ENCODE data around the gene AQP6. TPM values are rescaled to one million over a fixed set of nuclear protein-coding genes. Genes with fewer than 3 reads are reported as not detected.
A peak's percentile ranks its signal among the peaks of the same experiment; 100 is the strongest.

Gene AQP6
- total RNA-seq, 4 donors from 2014 or later, result 0.10 to 0.20 TPM; not detected in 2

- 5% methylated on average over 47 of the region's 47 CpGs for WGBS, 2 donors
- H3K4me3 ChIP-seq (ENCODE audit: low read depth, poor library complexity, severe bottlenecking), result peak within 1 kb of the TSS; percentile 46
- no peak for TF ChIP-seq CTCF (IDR thresholded peaks at IDR 0.05)
- TF ChIP-seq POLR2A (IDR thresholded peaks at IDR 0.05), result no peak
- intact Hi-C loops (cut with DNase I; ENCODE audit: low total_unique reads), result no loop called here
- peak; percentile 95 to 99 for DNase-seq (ENCODE audit: low spot score in 2 of 2)
Observed at GRCh38 chr12:50025187-50026059, 52.7 kb downstream of the AQP6 start, which contains the start of gene RACGAP1. Gene RACGAP1 (minus strand): TSS chr12:50025494. CDS start chr12:50016715, 8,779 bp downstream.

- intact Hi-C loops (cut with DNase I; ENCODE audit: low total_unique reads), result no loop called here
- WGBS, 2 donors, result 89 to 95% methylated on average over 3 of the region's 3 CpGs
- H3K4me3 ChIP-seq (ENCODE audit: low read depth, poor library complexity, severe bottlenecking), result no peak overlapping the region
- peak in 1 of 2 donors; percentile 13 for DNase-seq (ENCODE audit: low spot score in 2 of 2)
- no peak for TF ChIP-seq CTCF (IDR thresholded peaks at IDR 0.05)
- TF ChIP-seq POLR2A (IDR thresholded peaks at IDR 0.05), result no peak
Observed at GRCh38 chr12:50026691-50027090, 53.9 kb downstream of the AQP6 start.

Other genes starting within 250 kb of the AQP6 start
- 100 to 1,000 TPM; 238 to 407 (median 319) TPM for gene TMBIM6, start 231.4 kb upstream of the AQP6 start, total RNA-seq
- gene NCKAP5L, start 144.5 kb upstream of the AQP6 start, total RNA-seq, result 10 to 100 TPM in 1 of 4 donors, 1 to 10 TPM in 3; 6.1 to 12.9 (median 9.0) TPM
- 1 to 10 TPM; 3.2 to 7.4 (median 6.3) TPM for gene BCDIN3D, start 129.8 kb upstream of the AQP6 start, total RNA-seq
- gene FAIM2, start 69.0 kb upstream of the AQP6 start, total RNA-seq, result under 1 TPM in 3 of 4 donors, not detected in 1; 0.08 to 0.91 (median 0.17) TPM
- gene AQP2, start 22.2 kb upstream of the AQP6 start, total RNA-seq, result under 1 TPM in 1 of 4 donors, not detected in 3; 0.36 TPM
- gene AQP5, start 11.1 kb upstream of the AQP6 start, total RNA-seq, result 100 to 1,000 TPM in 3 of 4 donors, 10 to 100 TPM in 1; 48.4 to 332 (median 203) TPM
- 10 to 100 TPM; 11.6 to 16.8 (median 15.9) TPM for gene RACGAP1, start 52.5 kb downstream of the AQP6 start, total RNA-seq
- gene ASIC1, start 84.6 kb downstream of the AQP6 start, total RNA-seq, result 1 to 10 TPM in 1 of 4 donors, under 1 TPM in 3; 0.25 to 1.4 (median 0.42) TPM
- gene SMARCD1, start 112.4 kb downstream of the AQP6 start, total RNA-seq, result 10 to 100 TPM; 32.0 to 77.2 (median 45.1) TPM
- gene GPD1, start 131.1 kb downstream of the AQP6 start, total RNA-seq, result 10 to 100 TPM; 29.9 to 38.8 (median 36.7) TPM
- 10 to 100 TPM; 29.0 to 52.1 (median 36.8) TPM for gene COX14, start 139.3 kb downstream of the AQP6 start, total RNA-seq
- 10 to 100 TPM; 31.8 to 34.5 (median 32.5) TPM for gene CERS5, start 194.4 kb downstream of the AQP6 start, total RNA-seq